ENCODE results near the gene PIM1.

Gene PIM1

DNA sequence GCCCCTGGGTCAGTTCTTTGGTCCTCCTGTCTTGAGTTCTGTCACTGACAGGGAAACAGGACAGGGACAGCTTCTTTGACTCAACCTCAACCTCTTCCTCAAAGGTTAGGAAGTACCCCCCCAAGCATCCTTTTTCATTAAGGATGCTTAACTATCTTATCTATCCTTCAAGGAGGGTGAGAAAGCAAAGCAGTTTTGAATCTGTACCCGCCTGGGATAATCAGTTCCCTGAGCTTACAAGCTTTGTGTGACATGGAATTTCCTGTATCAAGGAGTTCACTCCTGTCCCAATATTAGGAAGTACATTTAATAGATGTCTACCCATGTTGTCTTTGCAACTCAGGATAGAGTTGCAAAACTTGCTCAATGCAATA is 31.1 kb upstream of the PIM1 start:
- DNase-seq: no peak

DNA sequence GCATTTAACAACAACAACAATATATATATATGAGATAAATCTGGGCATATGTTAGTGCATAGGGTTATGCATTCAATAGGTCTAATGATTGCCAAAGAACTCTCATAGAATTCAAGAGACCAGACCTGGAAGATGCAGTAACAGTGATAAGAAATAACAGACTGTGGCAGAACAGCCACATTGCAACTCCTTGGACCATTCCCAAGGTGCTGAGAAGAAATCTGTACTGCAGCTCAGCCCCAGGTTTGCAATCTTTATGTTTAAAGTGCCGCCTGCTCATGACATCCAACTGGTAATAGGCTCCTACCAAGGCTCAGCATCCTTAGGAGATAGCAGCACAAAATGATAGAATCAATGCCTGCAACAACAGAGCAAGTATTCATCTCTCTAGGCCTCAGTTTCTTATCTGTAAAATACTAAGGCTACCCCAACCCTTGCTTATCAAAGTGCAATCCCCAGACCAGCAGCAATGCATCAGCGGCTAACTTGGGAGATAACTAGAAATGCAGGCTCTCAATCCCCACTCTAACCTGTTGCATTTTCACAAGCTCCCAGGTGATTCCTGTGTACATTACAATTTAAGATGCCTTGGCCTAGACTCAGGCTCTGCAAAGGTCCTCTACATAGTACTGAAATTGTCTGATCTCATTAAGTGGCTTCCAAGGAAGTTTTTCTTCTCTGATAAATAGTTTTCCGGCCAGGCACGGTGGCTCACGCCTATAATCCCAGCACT is 30.6 kb upstream of the PIM1 start:
- DNase-seq: no peak

DNA sequence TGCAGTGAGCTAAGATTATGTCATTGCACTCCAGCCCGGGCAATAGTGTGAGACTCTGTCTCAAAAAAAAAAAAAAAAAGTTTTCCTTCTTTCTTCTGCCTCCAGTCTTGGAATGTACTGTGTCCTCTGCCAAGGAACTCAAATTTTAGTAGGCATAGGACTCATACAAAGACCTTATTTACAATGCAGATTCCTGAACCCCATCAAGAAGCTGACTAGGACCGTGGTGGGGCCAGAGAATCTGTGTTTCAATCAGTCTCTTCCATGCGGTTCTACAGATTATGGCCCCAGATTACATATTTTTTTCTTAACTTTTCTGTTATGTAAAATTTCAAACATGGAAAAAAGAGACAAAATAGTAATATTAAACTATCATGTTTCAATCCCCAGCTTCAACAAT is 29.8 kb upstream of the PIM1 start:
- no peak for DNase-seq

DNA sequence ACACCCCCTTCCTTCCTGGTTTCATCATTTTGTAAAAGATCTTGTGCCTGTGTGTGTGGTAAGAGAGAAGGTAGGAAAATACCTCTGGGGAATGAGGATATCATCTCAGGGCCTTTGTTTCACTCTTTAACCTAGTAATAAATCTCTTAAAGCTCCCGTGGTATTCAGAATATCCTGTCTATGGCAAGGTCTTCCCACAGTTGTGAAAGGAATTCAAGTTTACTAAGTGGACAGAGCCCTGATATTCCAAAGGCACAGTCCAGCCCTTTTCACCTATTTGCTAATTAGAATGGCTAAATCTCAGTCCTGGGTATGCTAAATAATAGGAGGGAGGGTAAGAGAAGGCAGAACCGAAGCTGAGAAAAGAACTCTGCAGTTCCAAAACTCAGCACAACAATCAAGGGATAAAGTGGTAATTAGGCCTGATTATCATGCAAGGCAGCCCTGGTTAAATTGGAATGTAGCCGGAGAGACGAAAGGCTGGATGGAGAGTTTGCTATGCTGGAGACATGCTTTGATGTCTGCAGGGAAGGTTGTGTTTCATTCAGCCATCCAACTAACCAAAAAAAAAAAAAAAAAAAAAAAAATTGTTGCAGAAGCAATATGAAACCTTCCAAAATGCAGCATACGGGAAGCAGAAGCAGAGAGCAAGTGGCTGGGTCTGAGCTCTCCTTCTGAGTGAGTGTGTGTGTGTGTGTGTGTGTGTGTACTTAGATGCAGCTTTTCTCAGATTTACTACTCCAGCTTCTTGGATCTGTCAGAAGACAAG is 28.5 kb upstream of the PIM1 start:
- no peak for DNase-seq

DNA sequence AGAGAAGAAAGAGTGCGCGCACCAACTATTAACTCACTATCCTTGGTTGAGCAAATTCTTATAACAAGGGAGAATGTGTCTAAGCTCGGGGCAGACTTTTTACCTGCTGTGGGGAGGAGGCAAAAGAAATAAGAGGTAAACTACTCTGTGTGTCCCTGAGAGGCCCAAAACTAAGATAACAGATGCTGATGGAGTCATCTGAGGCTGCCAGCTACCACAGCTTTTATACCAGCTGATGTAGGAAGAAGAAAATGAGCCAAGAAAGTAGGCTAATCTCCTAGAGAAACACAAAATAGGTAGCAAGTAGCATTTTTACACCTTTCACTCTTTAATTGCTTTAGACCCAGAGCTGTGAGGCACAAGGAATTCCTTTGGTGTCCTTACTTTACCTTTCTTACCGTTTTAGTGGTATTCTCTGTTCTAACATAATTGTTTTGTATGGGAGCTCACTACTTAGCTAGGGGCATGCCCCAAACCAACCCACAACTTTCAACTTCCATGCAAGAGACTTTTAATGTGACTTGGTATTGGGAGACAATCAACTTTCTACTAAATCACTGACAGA is 27.8 kb upstream of the PIM1 start:
- DNase-seq: no peak

DNA sequence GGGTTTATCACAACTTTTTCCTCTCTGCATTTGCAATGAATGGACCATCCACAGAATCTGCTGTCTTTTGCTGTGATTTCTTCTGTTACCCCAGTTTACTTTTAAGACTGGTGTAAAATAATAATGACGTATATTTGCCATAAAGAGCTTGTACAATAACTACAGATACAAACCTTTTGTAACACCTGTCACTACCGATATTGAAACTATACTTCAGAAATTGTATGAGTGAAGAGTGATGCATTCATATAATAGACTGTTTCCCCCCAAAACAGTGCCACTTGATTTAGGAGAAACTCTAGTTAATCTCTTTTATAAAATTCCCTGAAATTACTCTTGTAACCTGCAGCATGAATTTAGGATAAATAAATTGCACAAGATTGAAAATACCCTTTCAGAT is 26.4 kb upstream of the PIM1 start:
- no peak for DNase-seq

DNA sequence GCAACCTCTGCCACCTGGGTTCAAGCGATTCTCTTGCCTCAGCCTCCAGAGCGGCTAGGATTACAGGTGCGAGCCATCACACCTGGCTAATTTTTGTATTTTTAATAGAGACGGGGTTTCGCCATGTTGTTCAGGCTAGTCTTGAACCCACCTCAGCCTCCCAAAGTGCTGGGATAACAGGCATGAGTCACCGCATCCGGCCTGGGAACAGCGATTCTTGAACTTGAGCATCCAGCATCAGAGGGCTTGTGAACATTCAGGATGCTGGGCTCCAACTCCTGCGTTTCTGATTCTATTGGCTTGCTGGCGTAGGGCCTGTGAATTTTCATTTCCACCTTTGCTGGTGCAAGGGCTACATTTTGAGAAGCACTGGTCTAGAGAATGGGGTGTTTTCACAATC is 24.5 kb upstream of the PIM1 start:
- DNase-seq: no peak

DNA sequence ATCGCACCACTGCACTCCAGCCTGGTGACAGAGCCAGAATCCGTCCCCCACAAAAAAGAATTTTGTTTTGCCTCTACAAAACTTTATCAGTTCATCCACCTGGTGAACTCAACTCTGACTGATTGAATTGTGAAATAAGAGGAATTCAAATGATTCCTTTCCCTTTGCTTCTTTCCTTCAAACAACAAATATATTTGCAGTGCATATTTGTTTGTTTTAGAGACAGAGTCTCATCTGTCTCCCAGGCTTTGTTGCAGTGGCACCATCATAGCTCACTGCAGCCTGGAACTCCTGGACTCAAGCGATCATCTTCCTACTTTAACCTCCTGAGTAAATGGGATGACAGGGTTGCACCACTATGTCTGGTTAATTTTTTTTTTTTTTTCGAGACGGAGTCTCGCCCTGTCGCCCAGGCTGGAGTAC is 23.2 kb upstream of the PIM1 start:
- no peak for DNase-seq

DNA sequence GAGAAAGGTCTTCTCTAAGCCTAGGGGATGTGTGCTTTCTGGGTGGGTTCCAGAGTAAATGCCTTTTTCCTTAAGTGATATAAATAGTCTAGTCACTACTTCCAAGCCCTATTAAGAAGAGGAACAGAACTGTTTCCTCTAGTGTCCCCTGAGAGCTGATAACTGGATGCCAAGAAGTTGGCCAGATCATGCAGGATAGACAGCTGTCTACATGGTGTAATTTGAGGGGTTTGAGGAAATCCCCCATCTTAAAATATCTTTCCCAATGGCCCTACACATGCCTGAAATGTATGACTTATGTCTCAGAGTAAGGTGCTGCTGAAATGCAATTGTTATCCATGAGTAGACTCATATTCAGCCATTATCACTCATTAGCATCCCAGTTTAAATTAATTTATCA is 20.2 kb upstream of the PIM1 start:
- DNase-seq: no peak

DNA sequence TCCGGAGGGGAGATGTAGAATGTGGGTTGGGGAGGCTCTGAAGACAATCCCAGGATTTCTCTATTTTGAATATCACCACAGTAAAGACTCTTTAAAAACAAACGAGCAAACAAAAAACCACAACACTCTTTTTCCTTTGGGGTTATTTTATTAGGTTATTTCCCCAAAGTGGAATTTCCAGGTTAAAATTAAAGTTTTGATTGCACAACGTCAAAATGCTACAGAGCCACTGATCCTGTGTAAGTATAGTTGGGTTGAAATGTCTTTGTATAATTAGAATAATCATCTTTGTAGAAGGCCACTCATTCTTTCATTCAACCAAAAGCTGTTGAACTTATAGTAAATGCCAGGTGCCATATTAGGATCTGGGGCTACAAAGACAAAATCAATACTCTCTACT is 19.6 kb upstream of the PIM1 start:
- no peak for DNase-seq

DNA sequence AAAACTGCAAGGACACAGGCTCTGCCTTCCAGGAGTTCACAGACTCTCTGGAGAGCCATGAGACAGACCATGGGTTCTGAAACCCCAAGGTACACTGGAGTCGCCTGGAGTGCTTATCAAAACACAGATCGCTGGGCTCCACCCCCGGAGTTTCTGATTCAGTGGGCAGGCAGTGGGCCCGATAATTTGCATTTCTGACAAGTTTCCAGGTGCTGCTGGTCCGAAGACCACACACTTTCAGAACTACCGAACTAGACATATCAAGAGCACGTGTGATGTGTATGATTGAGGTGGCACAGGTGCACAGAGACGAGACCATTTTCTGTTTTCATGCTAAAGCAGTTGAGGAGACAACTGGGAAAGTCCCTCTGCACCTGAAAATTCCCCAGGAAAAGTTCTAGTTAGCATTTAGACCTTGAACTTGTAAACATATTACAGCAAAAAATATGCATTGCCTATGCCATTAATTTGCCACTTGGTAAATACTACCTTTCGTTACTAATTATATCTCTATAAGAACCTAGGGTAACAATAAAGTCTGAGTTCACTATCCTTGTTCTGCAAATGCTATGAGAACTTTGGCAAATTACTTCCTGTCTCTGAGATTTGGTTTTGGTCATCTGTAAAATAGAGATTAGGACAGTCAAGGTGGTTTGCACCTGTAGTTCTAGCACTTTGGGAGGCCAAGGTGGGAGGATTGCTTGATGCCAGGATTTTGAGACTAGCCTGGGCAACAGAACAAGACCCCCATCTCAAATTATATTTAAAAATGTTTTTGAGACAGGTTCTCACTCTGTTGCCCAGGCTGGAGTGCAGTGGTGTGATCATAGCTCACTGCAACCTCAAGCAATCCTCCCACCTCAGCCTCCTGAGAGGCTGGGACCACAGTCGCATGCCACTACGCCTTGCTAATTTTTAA is 14.3 kb upstream of the PIM1 start:
- no peak for DNase-seq

DNA sequence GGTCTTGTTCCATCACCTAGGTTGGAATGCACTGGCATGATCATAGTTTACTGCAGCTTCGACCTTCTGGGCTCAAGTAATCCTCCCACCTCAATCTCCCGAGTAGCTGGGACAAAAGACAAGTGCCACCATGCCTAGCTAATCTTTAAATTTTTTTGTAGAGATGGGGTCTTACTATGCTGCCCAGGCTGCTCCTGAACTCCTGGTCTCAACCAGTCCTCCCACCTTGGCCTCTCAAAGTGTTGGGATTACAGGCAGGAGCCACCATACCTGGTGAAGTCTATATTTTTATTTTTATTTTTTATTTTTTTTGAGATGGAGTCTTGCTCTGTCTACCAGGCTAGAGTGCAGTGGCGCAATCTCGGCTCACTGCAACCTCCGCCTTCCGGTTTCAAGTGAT is 11.4 kb upstream of the PIM1 start:
- DNase-seq: no peak

DNA sequence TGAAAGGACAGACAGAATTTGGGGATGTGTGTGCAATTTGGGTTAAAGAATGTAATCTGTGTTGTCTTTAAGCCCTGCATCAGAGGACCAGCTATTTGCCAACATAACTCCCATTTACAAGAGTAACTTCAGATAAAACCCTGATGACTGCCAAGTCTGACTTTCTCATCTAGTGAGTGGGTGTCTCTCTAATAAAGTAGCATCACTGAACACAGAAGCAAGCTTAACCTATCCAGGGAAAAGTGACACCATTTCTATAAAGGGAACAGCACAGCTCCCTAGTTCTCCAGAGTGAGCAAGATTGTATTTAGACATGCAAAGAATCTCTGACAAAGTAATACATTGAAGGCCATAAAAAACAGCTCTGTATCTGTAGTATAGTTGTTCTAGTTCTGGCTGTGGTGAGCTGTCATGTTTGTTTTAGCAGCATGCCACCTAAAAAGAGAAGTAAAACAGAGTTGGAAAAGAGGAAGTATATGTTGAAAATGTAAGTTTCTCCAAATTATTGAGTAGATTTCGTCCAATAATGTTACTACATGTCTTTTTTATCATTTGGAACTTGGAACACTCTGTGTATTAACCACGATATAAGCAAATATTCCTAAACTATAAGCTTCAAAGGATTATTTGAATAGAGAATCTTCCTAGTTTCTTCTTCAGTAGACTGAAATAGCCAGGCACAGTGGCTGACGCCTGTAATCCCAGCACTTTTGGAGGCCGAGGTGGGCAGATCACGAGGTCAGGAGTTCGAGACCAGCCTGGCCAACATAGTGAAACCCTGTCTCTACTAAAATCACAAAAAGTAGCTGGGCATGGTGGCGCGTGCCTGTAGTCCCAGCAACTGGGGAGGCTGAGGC is 8.8 kb upstream of the PIM1 start:
- peak; percentile 91 for DNase-seq

DNA sequence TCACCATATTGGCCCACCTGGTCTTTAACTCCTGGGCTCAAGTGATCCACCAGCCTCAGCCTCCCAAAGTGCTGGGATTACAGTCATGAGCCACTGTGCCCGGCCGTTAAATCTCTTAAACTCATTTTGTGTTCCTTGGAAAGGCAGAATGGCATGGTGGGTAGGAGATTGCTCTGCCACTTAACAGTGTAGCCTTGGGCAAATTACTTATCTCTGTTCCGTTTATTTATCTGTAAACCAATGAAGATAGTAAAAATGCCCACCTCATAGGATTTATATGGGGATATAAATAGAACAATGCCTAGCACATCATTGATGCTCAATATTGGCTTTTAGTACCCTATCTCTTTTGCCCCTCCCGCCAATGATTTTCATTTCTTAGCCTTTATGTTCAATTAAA is 7.2 kb upstream of the PIM1 start:
- DNase-seq: no peak

DNA sequence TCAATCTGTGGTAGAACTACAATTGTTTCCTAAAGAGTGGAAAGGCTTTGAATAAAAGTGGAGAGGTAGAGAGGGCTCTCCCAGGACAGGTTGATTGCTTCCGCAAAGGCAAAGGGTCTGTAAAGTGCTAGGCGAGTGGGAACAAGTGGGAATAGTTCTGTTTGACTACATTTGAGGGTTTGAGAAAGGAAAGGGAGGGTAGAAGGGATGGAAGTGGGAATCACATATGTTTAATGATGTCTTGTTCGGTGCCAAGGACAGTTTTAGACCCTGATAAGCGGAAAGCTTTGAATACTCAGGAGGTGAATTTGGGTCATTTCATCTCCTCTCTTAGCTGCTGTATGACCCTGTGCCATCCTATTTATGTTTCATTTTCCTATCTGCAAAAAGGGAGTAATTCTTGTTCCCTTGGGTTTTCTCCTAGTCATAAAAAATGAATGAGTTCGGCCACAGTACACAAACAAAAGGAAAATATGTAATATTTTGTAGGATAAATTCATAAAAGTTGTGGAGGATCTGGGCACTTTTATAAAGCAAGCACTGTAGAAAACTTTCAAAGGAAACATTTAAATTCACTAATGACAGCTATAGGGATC is 1.7 kb upstream of the PIM1 start:
- DNase-seq: no peak

DNA sequence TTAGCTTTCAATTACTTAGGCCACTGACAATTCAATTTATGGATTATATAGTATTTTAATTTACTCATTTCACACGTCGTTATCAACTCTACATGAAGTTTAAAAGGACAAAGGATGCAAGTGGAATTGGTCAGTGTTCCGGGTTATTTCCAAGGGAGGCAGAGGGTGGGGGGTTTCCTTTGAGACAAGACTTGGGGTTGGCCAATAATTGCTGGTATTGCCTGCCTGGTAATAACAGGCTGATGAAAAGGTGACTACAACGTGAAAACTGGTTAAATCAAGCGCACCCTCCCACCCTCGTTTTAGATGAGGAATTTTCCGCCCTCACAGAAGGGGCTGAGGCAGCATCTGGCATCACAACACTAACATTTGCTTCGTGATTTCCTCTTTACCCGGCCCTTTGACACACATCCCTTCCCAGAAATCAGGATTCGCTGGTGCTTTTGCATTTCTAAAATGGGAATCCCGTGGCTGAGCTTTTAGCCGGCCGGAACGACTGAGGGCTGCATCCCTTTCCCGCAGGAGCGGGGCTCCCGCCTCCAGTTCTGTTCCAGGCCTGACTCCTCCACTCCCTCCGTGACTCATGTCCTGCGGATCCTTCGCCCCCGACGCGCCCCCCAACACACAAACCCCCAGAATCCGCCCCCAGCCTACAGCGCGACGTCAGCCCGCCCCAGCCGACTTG is 999 bp upstream of the PIM1 start:
- peak; percentile 85 for DNase-seq

DNA sequence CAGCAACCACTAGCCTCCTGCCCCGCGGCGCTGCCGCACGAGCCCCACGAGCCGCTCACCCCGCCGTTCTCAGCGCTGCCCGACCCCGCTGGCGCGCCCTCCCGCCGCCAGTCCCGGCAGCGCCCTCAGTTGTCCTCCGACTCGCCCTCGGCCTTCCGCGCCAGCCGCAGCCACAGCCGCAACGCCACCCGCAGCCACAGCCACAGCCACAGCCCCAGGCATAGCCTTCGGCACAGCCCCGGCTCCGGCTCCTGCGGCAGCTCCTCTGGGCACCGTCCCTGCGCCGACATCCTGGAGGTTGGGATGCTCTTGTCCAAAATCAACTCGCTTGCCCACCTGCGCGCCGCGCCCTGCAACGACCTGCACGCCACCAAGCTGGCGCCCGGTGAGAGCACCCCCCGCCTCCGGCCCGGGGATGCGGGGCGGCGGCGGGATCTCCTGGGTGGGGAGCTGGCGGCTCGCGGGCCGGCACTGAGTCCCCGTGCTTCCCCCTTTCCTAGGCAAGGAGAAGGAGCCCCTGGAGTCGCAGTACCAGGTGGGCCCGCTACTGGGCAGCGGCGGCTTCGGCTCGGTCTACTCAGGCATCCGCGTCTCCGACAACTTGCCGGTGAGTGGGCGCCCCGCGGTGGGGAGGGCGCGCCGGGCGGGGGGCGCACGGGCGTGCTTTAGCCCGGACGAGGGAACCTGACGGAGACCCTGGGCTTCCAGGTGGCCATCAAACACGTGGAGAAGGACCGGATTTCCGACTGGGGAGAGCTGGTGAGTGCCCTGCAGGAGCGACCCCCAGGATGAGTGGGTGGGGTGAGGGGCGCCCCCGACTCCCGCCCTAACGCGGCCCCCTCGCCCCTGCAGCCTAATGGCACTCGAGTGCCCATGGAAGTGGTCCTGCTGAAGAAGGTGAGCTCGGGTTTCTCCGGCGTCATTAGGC is 585 bp downstream of the PIM1 start:
- DNase-seq: peak; percentile 84

DNA sequence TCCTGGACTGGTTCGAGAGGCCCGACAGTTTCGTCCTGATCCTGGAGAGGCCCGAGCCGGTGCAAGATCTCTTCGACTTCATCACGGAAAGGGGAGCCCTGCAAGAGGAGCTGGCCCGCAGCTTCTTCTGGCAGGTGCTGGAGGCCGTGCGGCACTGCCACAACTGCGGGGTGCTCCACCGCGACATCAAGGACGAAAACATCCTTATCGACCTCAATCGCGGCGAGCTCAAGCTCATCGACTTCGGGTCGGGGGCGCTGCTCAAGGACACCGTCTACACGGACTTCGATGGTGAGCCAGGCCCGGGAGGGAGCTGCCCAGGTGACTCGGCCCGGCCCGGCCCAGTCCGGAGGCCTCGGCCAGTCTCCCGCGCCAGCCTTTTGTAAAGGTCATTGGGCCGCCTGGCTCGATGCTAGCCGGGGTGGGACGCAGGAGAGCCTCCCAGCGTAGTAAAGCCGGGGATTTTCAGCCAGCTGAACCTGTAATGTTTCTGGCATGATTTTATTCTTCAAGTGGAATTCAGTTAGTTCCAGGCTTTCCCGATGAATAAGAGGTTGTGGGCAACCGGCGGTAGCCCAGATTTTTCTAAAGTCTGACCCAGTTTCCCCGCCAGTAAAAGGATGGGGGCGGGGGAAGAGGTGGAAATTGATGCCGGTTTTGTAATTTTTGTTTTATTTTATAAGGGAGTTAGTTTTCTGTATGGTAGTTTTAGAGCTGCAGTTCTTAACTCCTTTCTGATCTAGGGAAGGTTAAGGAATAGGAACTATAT is 1.4 kb downstream of the PIM1 start:
- peak; percentile 76 for DNase-seq

Data from OCI-M1 (cell line).